Subcutaneous adipose tissue (tissue), 4 donors: Measurements from ENCODE around the gene NOM1. TPM values are rescaled to one million over a fixed set of nuclear protein-coding genes. Genes with fewer than 3 reads are reported as not detected.

Experiments used
- total RNA-seq, 4 donors: library from RNA; depleted of rRNA; stranded (reverse); fragments of >200 nt; gene quantifications; one replicate each; pipeline ENCODE4 v1.1.0, GENCODE V29; 2016
- TF ChIP-seq, protein P1 (sequence below): fragments of 450-650 bp; IDR thresholded peaks from one replicate; pipeline ENCODE4 v1.5.1; 2016; ENCODE audit warnings: low read depth, mild to moderate bottlenecking, control low read depth, antibody characterized with exemption, moderate library complexity

The NOM1 gene
- total RNA-seq, 4 donors from 2014 or later, result 12.7 to 25.1 (median 18.7) TPM

- TF ChIP-seq, protein P1, sequence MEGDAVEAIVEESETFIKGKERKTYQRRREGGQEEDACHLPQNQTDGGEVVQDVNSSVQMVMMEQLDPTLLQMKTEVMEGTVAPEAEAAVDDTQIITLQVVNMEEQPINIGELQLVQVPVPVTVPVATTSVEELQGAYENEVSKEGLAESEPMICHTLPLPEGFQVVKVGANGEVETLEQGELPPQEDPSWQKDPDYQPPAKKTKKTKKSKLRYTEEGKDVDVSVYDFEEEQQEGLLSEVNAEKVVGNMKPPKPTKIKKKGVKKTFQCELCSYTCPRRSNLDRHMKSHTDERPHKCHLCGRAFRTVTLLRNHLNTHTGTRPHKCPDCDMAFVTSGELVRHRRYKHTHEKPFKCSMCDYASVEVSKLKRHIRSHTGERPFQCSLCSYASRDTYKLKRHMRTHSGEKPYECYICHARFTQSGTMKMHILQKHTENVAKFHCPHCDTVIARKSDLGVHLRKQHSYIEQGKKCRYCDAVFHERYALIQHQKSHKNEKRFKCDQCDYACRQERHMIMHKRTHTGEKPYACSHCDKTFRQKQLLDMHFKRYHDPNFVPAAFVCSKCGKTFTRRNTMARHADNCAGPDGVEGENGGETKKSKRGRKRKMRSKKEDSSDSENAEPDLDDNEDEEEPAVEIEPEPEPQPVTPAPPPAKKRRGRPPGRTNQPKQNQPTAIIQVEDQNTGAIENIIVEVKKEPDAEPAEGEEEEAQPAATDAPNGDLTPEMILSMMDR, result no peak
Observed at GRCh38 chr7:157008206-157009169, 59.0 kb downstream of the NOM1 start.

DNA sequence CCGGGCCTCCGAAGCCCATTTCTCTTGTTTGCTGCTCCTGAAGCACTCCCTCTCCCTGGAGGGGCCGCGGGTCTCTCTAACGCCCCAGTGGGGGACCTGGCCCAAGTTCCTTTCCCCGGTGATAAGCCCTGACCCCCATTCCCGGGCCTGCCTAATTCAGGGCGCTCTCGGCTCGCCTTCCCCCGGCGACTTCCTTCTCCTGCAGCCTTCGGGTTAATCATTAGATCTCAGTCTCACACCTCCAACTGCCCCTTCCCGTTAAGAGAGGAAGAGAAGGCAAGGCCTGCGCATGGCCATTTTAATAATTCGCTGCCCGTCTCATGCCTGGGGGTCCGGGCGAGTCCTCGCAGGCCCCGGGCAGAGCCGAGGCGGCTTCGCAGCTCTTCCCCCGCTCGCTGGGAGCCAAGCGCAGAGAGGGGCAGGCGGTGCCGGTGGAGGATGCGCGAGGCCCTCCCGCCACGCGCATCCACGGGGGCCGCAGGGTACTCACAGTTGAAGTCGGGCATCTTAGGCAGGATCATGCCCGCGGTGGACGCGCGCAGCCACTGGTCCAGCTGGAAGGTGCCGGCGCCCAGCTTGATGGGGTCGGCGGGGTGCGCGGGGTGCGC, 59.8 kb downstream of the NOM1 start:
- TF ChIP-seq, protein P1, result no peak

- TF ChIP-seq, protein P1, result no peak
Observed at GRCh38 chr7:157009778-157010587, 60.5 kb downstream of the NOM1 start.

DNA sequence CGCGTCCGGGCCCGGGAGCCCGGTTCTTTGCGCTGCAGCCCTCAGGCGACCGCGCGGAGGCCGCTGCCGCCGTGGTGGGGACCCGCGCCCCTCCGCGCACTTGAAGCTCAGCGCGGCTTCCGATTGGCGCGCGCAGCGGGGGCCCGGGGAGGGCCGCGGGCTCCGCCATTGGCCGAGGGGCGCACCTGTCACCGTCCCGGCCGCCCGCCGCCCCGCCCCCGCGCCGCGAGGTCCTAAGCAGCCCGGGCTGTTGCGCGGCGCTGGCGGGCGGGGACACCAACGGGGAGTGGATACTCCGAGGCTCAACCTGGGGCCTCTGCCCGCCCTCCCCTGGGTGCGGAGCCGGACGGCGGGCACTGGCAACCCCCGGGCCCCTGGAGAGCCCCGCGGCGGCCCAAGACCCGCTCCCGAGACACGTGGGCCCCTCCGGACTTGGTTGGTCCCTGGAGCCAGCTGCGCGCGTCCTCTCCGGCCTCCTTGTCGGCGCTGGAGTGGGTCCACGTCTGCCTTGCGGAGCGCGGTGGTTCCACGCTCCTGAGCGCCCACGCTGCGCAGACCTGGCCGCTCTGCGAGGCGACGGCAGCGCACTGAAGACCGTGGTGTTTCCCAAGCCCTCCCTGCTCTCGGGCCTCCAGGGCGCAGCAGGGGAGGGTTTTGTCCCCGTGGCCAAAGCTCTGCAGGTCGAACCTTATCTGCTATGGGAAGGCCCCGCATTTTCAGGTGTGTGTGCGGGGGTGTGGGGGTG, 61.2 kb downstream of the NOM1 start, which contains the start of gene MNX1:
Gene MNX1 (minus strand): TSS at position 76 of the 745 bp plus-strand sequence. CDS start 313 bp downstream, outside the sequence.
- TF ChIP-seq, protein P1, result no peak

DNA sequence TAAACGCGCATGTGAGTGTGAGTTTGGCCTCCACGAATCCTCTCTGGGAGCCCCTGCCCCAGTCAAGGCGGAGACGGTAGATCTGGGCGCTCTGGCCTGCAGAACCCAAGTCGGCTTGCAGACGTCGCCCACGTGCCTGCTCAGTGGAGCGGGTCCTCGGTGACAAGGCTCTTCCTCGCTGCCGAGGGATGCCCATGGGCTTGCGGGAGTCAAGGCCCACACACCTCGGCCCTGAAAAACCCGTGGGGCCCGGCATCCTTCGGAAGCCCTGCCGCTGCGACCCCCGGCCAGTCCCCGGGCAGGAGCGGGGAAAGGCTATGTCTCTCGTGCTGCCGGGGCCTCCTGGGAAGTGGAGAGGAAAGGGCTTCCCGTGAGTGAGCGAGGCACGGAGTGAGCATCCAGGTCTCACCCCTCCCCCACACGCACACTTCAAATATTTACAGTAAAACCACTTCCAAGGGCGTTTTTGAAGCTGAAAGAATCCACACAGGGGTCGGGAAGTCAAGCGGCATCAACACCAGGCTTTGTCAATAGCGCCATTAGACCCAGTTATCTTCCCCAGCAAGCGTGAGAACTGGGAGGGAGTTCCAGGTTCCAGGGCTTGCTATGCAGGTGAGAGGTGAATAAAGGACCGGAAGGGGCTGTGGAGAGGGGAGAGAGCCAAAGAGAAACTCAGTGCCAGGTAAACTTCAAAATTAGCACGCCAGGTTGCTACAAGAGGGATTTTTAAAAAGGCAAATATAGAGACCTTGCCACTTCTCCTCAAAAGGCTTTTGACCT, 62.0 kb downstream of the NOM1 start:
- TF ChIP-seq, protein P1, result no peak

- TF ChIP-seq, protein P1, result no peak
Observed at GRCh38 chr7:157012113-157012547, 62.6 kb downstream of the NOM1 start.
